SKM-1 (cell line): ENCODE data around the gene NUP210L.
"Not testable (repeated sequence)": the region's sequence is repeated elsewhere in the genome, so short reads cannot be mapped to it uniquely, and the experiment has no call there.

Experiments used
- DNase-seq: peaks from one replicate; lab custom pipeline; 2025; ENCODE audit not compliant: unreplicated experiment; lab: John Stamatoyannopoulos, UW

The NUP210L gene

GRCh38 chr1:154170547-154171222, 15.8 kb upstream of the NUP210L start:
- no peak for DNase-seq

GRCh38 chr1:154167461-154167860, 12.6 kb upstream of the NUP210L start:
- DNase-seq = no peak

GRCh38 chr1:154166207-154166606, 11.3 kb upstream of the NUP210L start:
- DNase-seq = no peak

GRCh38 chr1:154159554-154159953, 4.7 kb upstream of the NUP210L start:
- no peak for DNase-seq

GRCh38 chr1:154158307-154159125, 3.6 kb upstream of the NUP210L start:
- peak; percentile 85 for DNase-seq

GRCh38 chr1:154157520-154158306, 2.8 kb upstream of the NUP210L start:
- peak; percentile 98 for DNase-seq

- DNase-seq = no peak
Measured at GRCh38 chr1:154155251-154155650, 378 bp upstream of the NUP210L start.

- no peak for DNase-seq
Measured at GRCh38 chr1:154154053-154154452, 820 bp downstream of the NUP210L start.

- DNase-seq = no peak
Measured at GRCh38 chr1:154151311-154151710, 3.6 kb downstream of the NUP210L start.

GRCh38 chr1:154148807-154149206, 6.1 kb downstream of the NUP210L start:
- peak; percentile 46 for DNase-seq

- DNase-seq = not testable (repeated sequence)
Measured at GRCh38 chr1:154147505-154147904, 7.4 kb downstream of the NUP210L start.

GRCh38 chr1:154145986-154146385, 8.9 kb downstream of the NUP210L start:
- DNase-seq = no peak

GRCh38 chr1:154142358-154142757, 12.5 kb downstream of the NUP210L start:
- DNase-seq = no peak

- no peak for DNase-seq
Measured at GRCh38 chr1:154141240-154141639, 13.6 kb downstream of the NUP210L start.

GRCh38 chr1:154137888-154138287, 17.0 kb downstream of the NUP210L start:
- DNase-seq = no peak

- DNase-seq = no peak
Measured at GRCh38 chr1:154133256-154133655, 21.6 kb downstream of the NUP210L start.

GRCh38 chr1:154129391-154129970, 25.4 kb downstream of the NUP210L start:
- DNase-seq = peak; percentile 32

GRCh38 chr1:154123205-154123604, 31.7 kb downstream of the NUP210L start:
- DNase-seq = not testable (repeated sequence)

- DNase-seq = no peak
Measured at GRCh38 chr1:154117642-154118041, 37.2 kb downstream of the NUP210L start.

GRCh38 chr1:154115180-154115579, 39.7 kb downstream of the NUP210L start:
- DNase-seq = no peak

- DNase-seq = no peak
Measured at GRCh38 chr1:154104433-154105082, 50.3 kb downstream of the NUP210L start.
